H9 (cell line): ENCODE measurements around the gene CFI. TPM values are rescaled to one million over a fixed set of nuclear protein-coding genes. Genes with fewer than 3 reads are reported as not detected.

Experiments
- DNase-seq: peaks from one replicate; pipeline ENCODE4 v3.0.0-alpha.2; 2017
- H2AFZ ChIP-seq: one replicate; pipeline ENCODE4 v1.6.1; 2013; ENCODE audit warnings: mild to moderate bottlenecking, low read length, control low read depth, moderate library complexity
- H2AK5ac ChIP-seq: 2 replicates; pipeline ENCODE4 v1.6.1; 2013; ENCODE audit warnings: low read length, control low read depth, mixed read lengths; ENCODE audit not compliant: insufficient read length
- H2BK120ac ChIP-seq: one replicate; pipeline ENCODE4 v1.6.1; 2013; ENCODE audit warnings: low read depth, mild to moderate bottlenecking, low read length, control low read depth, inconsistent platforms; ENCODE audit not compliant: poor library complexity, severe bottlenecking
- H2BK12ac ChIP-seq: 2 replicates; pipeline ENCODE4 v1.6.1; 2013; ENCODE audit warnings: low read length, control low read depth, mixed read lengths, low read depth; ENCODE audit not compliant: insufficient read length
- H2BK15ac ChIP-seq: 2 replicates; pipeline ENCODE4 v1.6.1; 2013; ENCODE audit warnings: low read depth, low read length, control low read depth
- H2BK20ac ChIP-seq: one replicate; pipeline ENCODE4 v1.6.1; 2013; ENCODE audit warnings: low read depth, mild to moderate bottlenecking, low read length, control low read depth, inconsistent platforms; ENCODE audit not compliant: poor library complexity, severe bottlenecking
- H2BK5ac ChIP-seq: 2 replicates; pipeline ENCODE4 v1.6.1; 2013; ENCODE audit warnings: low read length, control low read depth, mixed read lengths; ENCODE audit not compliant: insufficient read length
- H3K14ac ChIP-seq: 2 replicates; pipeline ENCODE4 v1.6.1; 2013; ENCODE audit warnings: low read length, control low read depth; ENCODE audit not compliant: insufficient read depth
- H3K18ac ChIP-seq: 2 replicates; pipeline ENCODE4 v1.6.1; 2013; ENCODE audit warnings: low read depth, mild to moderate bottlenecking, mixed read lengths, low read length, control low read depth; ENCODE audit not compliant: insufficient read length
- H3K23ac ChIP-seq: 2 replicates; pipeline ENCODE4 v1.6.1; 2013; ENCODE audit warnings: low read length, control low read depth, mixed read lengths, low read depth; ENCODE audit not compliant: insufficient read length
- H3K23me2 ChIP-seq: 2 replicates; pipeline ENCODE4 v1.6.1; 2013; ENCODE audit warnings: low read depth, mild to moderate bottlenecking, mixed read lengths, low read length, control low read depth; ENCODE audit not compliant: insufficient read length, poor library complexity, severe bottlenecking
- H3K27ac ChIP-seq: 2 replicates; pipeline ENCODE4 v1.5.1; 2013; ENCODE audit warnings: low read length, control low read depth, mixed read lengths, low read depth; ENCODE audit not compliant: insufficient read length
- H3K27me3 ChIP-seq: 2 replicates; pipeline ENCODE4 v1.6.1; 2013; ENCODE audit warnings: low read length, control low read depth, inconsistent platforms; ENCODE audit not compliant: insufficient read depth
- H3K4ac ChIP-seq: 2 replicates; pipeline ENCODE4 v1.6.1; 2013; ENCODE audit warnings: low read depth, mild to moderate bottlenecking, control low read depth, inconsistent platforms, low read length, moderate library complexity
- H3K4me1 ChIP-seq: 2 replicates; pipeline ENCODE4 v1.6.1; 2013; ENCODE audit warnings: low read length, control low read depth, inconsistent platforms; ENCODE audit not compliant: insufficient read depth
- H3K4me2 ChIP-seq: 2 replicates; pipeline ENCODE4 v1.6.1; 2013; ENCODE audit warnings: low read length, control low read depth, mixed read lengths; ENCODE audit not compliant: insufficient read length, insufficient read depth
- H3K56ac ChIP-seq: 2 replicates; pipeline ENCODE4 v1.6.1; 2013; ENCODE audit warnings: low read depth, mild to moderate bottlenecking, mixed read lengths, low read length, control low read depth; ENCODE audit not compliant: insufficient read length
- H3K79me1 ChIP-seq: 2 replicates; pipeline ENCODE4 v1.6.1; 2013; ENCODE audit warnings: low read depth, mild to moderate bottlenecking, moderate library complexity, low read length, control low read depth, inconsistent platforms; ENCODE audit not compliant: insufficient read depth, poor library complexity, severe bottlenecking
- H3K79me2 ChIP-seq: 2 replicates; pipeline ENCODE4 v1.6.1; 2013; ENCODE audit warnings: low read length, control low read depth, inconsistent platforms; ENCODE audit not compliant: insufficient read depth
- H3K9ac ChIP-seq: 2 replicates; pipeline ENCODE4 v1.6.1; 2013; ENCODE audit warnings: low read length, control low read depth, mixed read lengths; ENCODE audit not compliant: insufficient read length; ENCODE audit errors: extremely low read depth
- H3K9me3 ChIP-seq: one replicate; pipeline ENCODE4 v1.6.1; 2013; ENCODE audit warnings: low read depth, low read length, inconsistent platforms; ENCODE audit not compliant: control insufficient read depth
- H3T11ph ChIP-seq: one replicate; pipeline ENCODE4 v1.6.1; 2013; ENCODE audit warnings: mild to moderate bottlenecking, low read length, control low read depth, inconsistent platforms
- H4K20me1 ChIP-seq: one replicate; pipeline ENCODE4 v1.6.1; 2013; ENCODE audit not compliant: control insufficient read depth, insufficient read length, insufficient read depth
- H4K5ac ChIP-seq: 2 replicates; pipeline ENCODE4 v1.6.1; 2013; ENCODE audit warnings: low read depth, mild to moderate bottlenecking, mixed read lengths, low read length, control low read depth; ENCODE audit not compliant: insufficient read length
- H4K8ac ChIP-seq: replicated peaks from 2 replicates; pipeline ENCODE4 v1.6.1; 2013; ENCODE audit warnings: low read length, control low read depth, mixed read lengths, low read depth; ENCODE audit not compliant: insufficient read length
- H4K91ac ChIP-seq: 2 replicates; pipeline ENCODE4 v1.6.1; 2013; ENCODE audit warnings: low read depth, mild to moderate bottlenecking, moderate library complexity, mixed read lengths, low read length, control low read depth; ENCODE audit not compliant: insufficient read length
- H3K27ac Mint-ChIP-seq, 3 experiments: 2 replicates in 2 of 3; 3 replicates in 1 of 3; pipeline ENCODE4 v1.8.0; 2020 to 2021; ENCODE audit warnings: mixed read lengths in 3 of 3, mild to moderate bottlenecking in 1 of 3, moderate library complexity in 1 of 3
- H3K27me3 Mint-ChIP-seq: 2 replicates; pipeline ENCODE4 v1.8.0; 2021; ENCODE audit warnings: low read depth, mild to moderate bottlenecking, moderate library complexity, mixed read lengths
- H3K36me3 Mint-ChIP-seq, 3 experiments: 2 replicates in 2 of 3; 3 replicates in 1 of 3; pipeline ENCODE4 v1.8.0; 2020 to 2021; ENCODE audit warnings: low read depth in 3 of 3, mixed read lengths in 3 of 3; ENCODE audit not compliant: insufficient read depth in 1 of 3
- H3K4me1 Mint-ChIP-seq, 2 experiments: 2 replicates each; pipeline ENCODE4 v1.8.0; 2020; ENCODE audit warnings: mixed read lengths in 2 of 2
- H3K4me3 Mint-ChIP-seq, 2 experiments: 2 replicates in 1 of 2; 3 replicates in 1 of 2; pipeline ENCODE4 v1.8.0; 2020 to 2021; ENCODE audit warnings: mild to moderate bottlenecking in 2 of 2, mixed read lengths in 2 of 2, moderate library complexity in 1 of 2
- H3K9me3 Mint-ChIP-seq, 2 experiments: 2 replicates in 1 of 2; 3 replicates in 1 of 2; pipeline ENCODE4 v1.8.0; 2020; ENCODE audit warnings: mild to moderate bottlenecking in 2 of 2, mixed read lengths in 2 of 2, moderate library complexity in 1 of 2
- CTCF ChIP-seq: fragments of 200-600 bp; sonication (generic); conservative IDR thresholded peaks from 3 replicates; pipeline ENCODE4 v1.8.0; 2021; ENCODE audit warnings: antibody characterized with exemption, mild to moderate bottlenecking
- WGBS: extraction: QIAGEN DNeasy Blood & Tissue Kit; methylation state at CpG from one replicate; pipeline ENCODE4 v1.1.7; 2013; ENCODE audit warnings: missing lambda C conversion rate, low lambda C conversion rate, mixed read lengths; ENCODE audit not compliant: insufficient read length; ENCODE audit errors: extremely low coverage; 5-methylcytosine and 5-hydroxymethylcytosine counted together
- total RNA-seq: library from RNA; stranded (reverse); gene quantifications from 2 replicates; pipeline ENCODE4 v1.2.1, GENCODE V29; 2021

Gene CFI
- total RNA-seq, 1 experiment from 2014 or later, result not detected

GRCh38 chr4:109699553-109700225 is 102.1 kb downstream of the CFI start:
- Histone ChIP-seq H2BK5ac (no peak overlapping the region), H3K23me2 (peaks cover 15% of the 10 kb centered on the region), H3K27me3 (no peaks in the 10 kb centered on the region), H4K5ac (no peak overlapping the region), H3K23ac (peak overlapping the region; percentile 55), H3K9me3 (no peaks in the 10 kb centered on the region), H3K9ac (peak overlapping the region; percentile 18), H4K20me1 (no peaks in the 10 kb centered on the region), H4K91ac (no peak overlapping the region), H4K8ac (no peak overlapping the region), H3T11ph (no peak overlapping the region), H3K4me1 (no peaks in the 10 kb centered on the region; the same call in 1 of the 2 replicates), H3K27ac (no peak overlapping the region), H3K56ac (no peak overlapping the region), H2AFZ (no peak overlapping the region), H3K18ac (no peak overlapping the region), H2BK120ac (no peak overlapping the region), H3K79me1 (no peaks in the 10 kb centered on the region), H2BK12ac (no peak overlapping the region), H3K79me2 (no peaks in the 10 kb centered on the region), H3K14ac (no peak overlapping the region), H2BK15ac (no peak overlapping the region), H2BK20ac (no peak overlapping the region), H3K4ac (no peak overlapping the region), H2AK5ac (no peak overlapping the region), H3K4me2 (no peak overlapping the region)
- Mint-ChIP-seq H3K4me3 (no peak overlapping the region), H3K36me3 (peaks cover 17 to 28% (median 27%) of the 10 kb centered on the region in 3 experiments), H3K9me3 (0 out of 5 replicates have a peak, but pooled peaks cover 0 to 2% of the 10 kb centered on the region in 2 experiments), H3K4me1 (peaks cover 18 to 23% of the 10 kb centered on the region in 2 experiments), H3K27me3 (no peaks in the 10 kb centered on the region; the same call in 1 of the 2 replicates), H3K27ac (no peak overlapping the region)
- no peak for TF ChIP-seq CTCF
- no CpG with 5 or more reads among the region's 8 CpGs for WGBS
- no peak for DNase-seq
